Activated CD8-positive, alpha-beta T cell treated with anti-CD3 and anti-CD28 coated beads for 36 hours (primary cell): ENCODE results near the gene CD24. TPM values are rescaled to one million over a fixed set of nuclear protein-coding genes. Genes with fewer than 3 reads are reported as not detected.
"Not testable (repeated sequence)": the region's sequence is repeated elsewhere in the genome, so short reads cannot be mapped to it uniquely, and the experiment has no call there.

Source experiments
- ATAC-seq: fragments of 200-7000 bp; cut with Tn5 transposase; one replicate; pipeline ENCODE4 v1.10.0; 2021; ENCODE audit warnings: mild to moderate bottlenecking, moderate library complexity
- CTCF ChIA-PET: fragments of 350-600 bp; sonication (Branson Sonifier 250); formaldehyde crosslinking; loops from one replicate; lab custom pipeline; 2021; ENCODE audit warnings: antibody characterized with exemption; lab: Charles Lee
- POLR2A ChIA-PET: fragments of 350-600 bp; sonication (Branson Sonifier 250); formaldehyde crosslinking; loops from one replicate; lab custom pipeline; 2021; ENCODE audit warnings: antibody characterized with exemption; lab: Charles Lee
- DNase-seq: peaks from one replicate; pipeline ENCODE4 v3.0.0-alpha.2; 2020
- H3K27ac Mint-ChIP-seq: one replicate; pipeline ENCODE4 v1.8.0; 2021; ENCODE audit warnings: mild to moderate bottlenecking, mixed read lengths
- H3K27me3 Mint-ChIP-seq: one replicate; pipeline ENCODE4 v1.8.0; 2021; ENCODE audit warnings: mixed read lengths
- H3K36me3 Mint-ChIP-seq: one replicate; pipeline ENCODE4 v1.8.0; 2021; ENCODE audit warnings: low read depth, mixed read lengths
- H3K4me1 Mint-ChIP-seq: one replicate; pipeline ENCODE4 v1.8.0; 2021; ENCODE audit warnings: low read depth, mixed read lengths
- H3K4me3 Mint-ChIP-seq: one replicate; pipeline ENCODE4 v1.8.0; 2021; ENCODE audit warnings: mild to moderate bottlenecking, moderate library complexity, mixed read lengths
- H3K9me3 Mint-ChIP-seq: one replicate; pipeline ENCODE4 v1.8.0; 2021; ENCODE audit warnings: mixed read lengths
- intact Hi-C: fragments of 100-400 bp; cut with micrococcal nuclease; formaldehyde crosslinking; loops from one replicate; pipeline ENCODE4 v1.10.0; 2022
- total RNA-seq, 2 experiments: library from RNA; stranded (reverse); gene quantifications; one replicate each; pipeline ENCODE4 v1.2.3, GENCODE V29; 2021
- TF ChIP-seq, protein P1 (sequence below): fragments of 200-600 bp; IDR thresholded peaks from one replicate; pipeline ENCODE4 v1.8.0; 2022; ENCODE audit warnings: antibody characterized with exemption, mild to moderate bottlenecking

Gene CD24
- total RNA-seq, 2 experiments from 2014 or later = 0.54 to 1.4 TPM

DNA sequence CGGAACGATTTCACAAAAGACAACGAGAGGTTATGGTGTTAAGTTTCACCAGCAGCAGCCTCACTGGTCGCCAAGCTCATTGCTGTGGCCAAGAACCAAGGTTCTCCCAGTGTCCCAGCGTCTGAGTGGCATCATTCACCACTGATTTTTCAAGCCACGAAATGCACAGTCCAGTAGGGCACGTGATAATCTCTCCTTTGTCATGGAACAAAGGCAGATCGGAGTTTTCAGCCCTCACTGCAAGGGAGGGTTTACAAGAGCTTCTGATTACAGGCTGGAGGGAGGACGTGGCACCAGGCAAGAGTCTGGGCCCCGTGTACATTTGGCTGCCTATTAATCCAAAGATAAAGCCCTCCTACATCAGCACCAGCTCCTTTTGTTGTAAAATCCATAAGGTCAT is 2.0 kb downstream of the CD24 start:
- TF ChIP-seq, protein P1, sequence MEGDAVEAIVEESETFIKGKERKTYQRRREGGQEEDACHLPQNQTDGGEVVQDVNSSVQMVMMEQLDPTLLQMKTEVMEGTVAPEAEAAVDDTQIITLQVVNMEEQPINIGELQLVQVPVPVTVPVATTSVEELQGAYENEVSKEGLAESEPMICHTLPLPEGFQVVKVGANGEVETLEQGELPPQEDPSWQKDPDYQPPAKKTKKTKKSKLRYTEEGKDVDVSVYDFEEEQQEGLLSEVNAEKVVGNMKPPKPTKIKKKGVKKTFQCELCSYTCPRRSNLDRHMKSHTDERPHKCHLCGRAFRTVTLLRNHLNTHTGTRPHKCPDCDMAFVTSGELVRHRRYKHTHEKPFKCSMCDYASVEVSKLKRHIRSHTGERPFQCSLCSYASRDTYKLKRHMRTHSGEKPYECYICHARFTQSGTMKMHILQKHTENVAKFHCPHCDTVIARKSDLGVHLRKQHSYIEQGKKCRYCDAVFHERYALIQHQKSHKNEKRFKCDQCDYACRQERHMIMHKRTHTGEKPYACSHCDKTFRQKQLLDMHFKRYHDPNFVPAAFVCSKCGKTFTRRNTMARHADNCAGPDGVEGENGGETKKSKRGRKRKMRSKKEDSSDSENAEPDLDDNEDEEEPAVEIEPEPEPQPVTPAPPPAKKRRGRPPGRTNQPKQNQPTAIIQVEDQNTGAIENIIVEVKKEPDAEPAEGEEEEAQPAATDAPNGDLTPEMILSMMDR = no peak
- Mint-ChIP-seq H3K27me3 (peaks cover 47% of the 10 kb centered on the region), H3K9me3 (no peaks in the 10 kb centered on the region), H3K36me3 (no peaks in the 10 kb centered on the region), H3K4me1 (peaks cover 2% of the 10 kb centered on the region), H3K27ac (no peak overlapping the region), H3K4me3 (no peak overlapping the region)
- CTCF ChIA-PET = interaction anchor here (1.2 to 1.6 kb wide), 2 partner anchors 25 to 527 kb away, joined by 3 to 4 read pairs; no protein-coding TSS in a partner anchor
- DNase-seq = no peak
- no peak for ATAC-seq
- POLR2A ChIA-PET = interaction anchor here (0.6 kb wide), 1 partner anchor 83 kb away, joined by 4 read pairs; no protein-coding TSS in a partner anchor
- intact Hi-C loops = loop anchor here (10.0 kb wide), 1 partner anchor 638 kb away; no protein-coding TSS in a partner anchor

DNA sequence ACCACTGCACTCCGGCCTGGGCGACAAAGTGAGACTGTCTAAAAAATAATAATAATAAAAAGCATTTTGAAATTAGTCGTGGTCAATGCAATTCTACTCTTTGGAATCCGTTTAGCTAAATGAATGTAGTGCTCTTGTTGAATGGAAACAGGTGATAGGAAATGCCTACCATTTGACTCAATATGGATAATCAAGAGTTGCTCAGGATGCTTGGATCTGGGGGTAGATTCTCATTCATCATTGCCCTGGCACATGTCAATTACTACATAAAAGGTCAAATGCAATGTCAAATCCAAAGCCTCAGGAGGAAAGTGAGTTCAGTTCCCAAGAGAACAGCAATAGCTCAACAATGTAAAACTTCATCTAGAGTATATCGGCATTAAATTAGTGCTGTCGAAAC is 3.8 kb downstream of the CD24 start:
- H3K27me3 Mint-ChIP-seq = peaks cover 36% of the 10 kb centered on the region
- H3K9me3 Mint-ChIP-seq, H3K4me3 Mint-ChIP-seq, H3K27ac Mint-ChIP-seq, DNase-seq, H3K36me3 Mint-ChIP-seq, H3K4me1 Mint-ChIP-seq, POLR2A ChIA-PET, CTCF ChIA-PET, ATAC-seq: not testable (repeated sequence)
- intact Hi-C loops = loop anchor here (10.0 kb wide), 1 partner anchor 636 kb away; no protein-coding TSS in a partner anchor

DNA sequence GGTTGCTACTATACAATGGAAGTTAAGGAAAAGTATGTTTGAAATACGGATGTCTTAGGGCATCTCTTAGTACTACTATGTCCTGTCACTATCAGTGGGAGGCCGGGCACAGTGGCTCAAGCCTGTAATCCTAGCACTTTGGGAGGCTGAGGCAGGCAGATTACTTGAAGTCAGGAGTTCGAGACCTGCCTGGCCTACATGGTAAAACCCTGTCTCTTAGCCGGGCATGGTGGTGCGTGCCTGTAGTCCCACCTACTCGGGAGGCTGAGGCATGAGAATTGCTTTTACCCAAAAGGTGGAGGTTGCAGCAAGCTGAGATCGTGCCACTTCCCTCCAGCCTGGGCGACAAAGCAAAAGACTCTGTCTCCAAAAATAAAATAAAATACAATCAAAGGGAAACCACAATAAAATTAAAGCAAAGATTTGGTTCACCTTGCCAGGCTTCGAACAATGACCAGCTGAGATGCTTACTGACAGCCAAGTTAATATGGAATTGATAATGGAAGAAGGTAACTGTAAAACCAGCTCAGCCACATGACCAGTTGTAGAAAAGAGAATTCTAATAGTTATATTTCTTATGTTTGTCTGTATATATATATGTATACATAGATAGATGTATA is 6.5 kb downstream of the CD24 start:
- TF ChIP-seq, protein P1 = no peak
- H3K9me3 Mint-ChIP-seq = no peaks in the 10 kb centered on the region
- no peak overlapping the region for H3K27ac Mint-ChIP-seq
- POLR2A ChIA-PET = no interaction called here
- DNase-seq (no peak), ATAC-seq (no peak)
- CTCF ChIA-PET = interaction anchor here (1.1 kb wide), 1 partner anchor 11 kb away, joined by 4 read pairs; no protein-coding TSS in a partner anchor
- peaks cover 28% of the 10 kb centered on the region for H3K27me3 Mint-ChIP-seq
- no peak overlapping the region for H3K4me3 Mint-ChIP-seq
- intact Hi-C loops = no loop called here
- H3K36me3 Mint-ChIP-seq = no peaks in the 10 kb centered on the region
- H3K4me1 Mint-ChIP-seq = no peaks in the 10 kb centered on the region

DNA sequence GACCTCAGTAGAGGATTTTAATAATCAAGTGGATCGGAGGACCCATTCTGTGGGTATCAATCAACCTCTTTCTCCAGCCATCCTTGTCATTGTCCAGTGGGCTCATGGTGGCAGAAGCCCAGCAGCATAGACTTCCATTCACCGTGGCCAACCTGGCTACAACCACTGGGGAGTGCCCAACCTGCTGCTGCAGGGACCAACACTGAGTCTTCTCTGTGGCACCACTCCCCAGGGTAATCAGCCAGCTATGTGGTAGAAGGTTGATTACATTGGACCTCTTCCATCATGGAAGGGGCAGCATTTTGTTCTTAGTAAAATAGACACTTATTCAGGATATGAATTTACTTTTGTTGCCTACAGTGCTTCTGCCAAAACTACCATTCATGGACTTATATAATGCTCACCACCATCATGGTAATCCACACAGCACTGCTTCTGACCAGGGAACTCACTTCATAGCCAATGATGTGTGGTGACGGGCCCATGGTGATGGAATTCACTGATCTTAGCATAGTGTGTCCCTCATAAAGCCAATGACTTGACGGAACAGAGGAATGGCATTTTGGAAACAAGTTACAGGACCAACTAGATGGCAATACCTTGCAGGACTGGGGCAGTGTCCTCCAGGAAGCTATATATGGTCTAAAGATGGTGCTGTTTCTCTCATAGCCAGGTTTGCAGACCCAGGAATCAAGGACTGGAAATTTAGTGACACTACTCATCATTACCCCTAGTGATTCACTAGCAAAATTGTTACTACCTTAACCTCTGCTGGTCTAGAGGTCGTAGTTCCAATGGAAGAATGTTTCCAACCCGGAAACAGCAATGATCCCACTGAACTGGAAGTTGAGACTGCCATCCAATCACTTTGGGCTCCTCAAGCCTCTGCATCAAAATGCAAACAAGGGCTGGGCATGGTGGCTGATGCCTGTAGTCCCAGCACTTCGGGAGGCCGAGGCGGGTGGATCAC is 7.6 kb downstream of the CD24 start:
- POLR2A ChIA-PET = no interaction called here
- Mint-ChIP-seq H3K27ac (no peak overlapping the region), H3K9me3 (no peaks in the 10 kb centered on the region), H3K27me3 (peaks cover 19% of the 10 kb centered on the region), H3K36me3 (no peaks in the 10 kb centered on the region), H3K4me1 (no peaks in the 10 kb centered on the region), H3K4me3 (no peak overlapping the region)
- ATAC-seq = no peak
- DNase-seq = no peak
- TF ChIP-seq, protein P1 = no peak
- intact Hi-C loops = no loop called here
- CTCF ChIA-PET = no interaction called here

DNA sequence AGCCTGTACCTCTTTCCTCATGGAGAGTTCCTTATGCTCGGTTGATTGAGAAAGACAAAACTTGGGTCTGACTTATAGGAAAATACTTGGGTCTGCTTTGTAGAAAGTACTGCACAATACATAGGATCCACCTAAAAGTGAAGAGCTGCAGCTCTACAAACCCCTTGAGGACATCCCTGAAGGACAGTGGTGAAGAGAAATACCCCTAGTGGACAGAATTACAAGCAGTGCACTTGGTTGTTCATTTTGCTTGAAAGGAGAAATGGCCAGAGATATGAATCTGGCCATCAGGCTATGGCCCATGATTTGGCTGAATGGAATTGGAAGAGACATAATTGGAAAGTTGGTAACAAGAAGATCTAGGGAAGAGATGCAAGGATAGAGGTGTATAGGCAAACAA is 8.3 kb downstream of the CD24 start:
- no peaks in the 10 kb centered on the region for H3K36me3 Mint-ChIP-seq
- intact Hi-C loops = no loop called here
- H3K4me3 Mint-ChIP-seq = no peak overlapping the region
- no peaks in the 10 kb centered on the region for H3K9me3 Mint-ChIP-seq
- ChIA-PET POLR2A (no interaction called here), CTCF (no interaction called here)
- ATAC-seq = no peak
- H3K27me3 Mint-ChIP-seq = peaks cover 15% of the 10 kb centered on the region
- no peaks in the 10 kb centered on the region for H3K4me1 Mint-ChIP-seq
- H3K27ac Mint-ChIP-seq = no peak overlapping the region
- DNase-seq = no peak
- TF ChIP-seq, protein P1 = no peak
